ENCODE data around the gene OR10J4.
A peak's percentile ranks its signal among the peaks of the same experiment; 100 is the strongest.

OR10J4 gene

GRCh38 chr1:159431904-159432303, at the start of gene OR10J4:
OR10J4 (plus strand) TSS chr1:159432204.
- DNase-seq (ENCODE audit: low read depth), result no peak
- H3K4me3 ChIP-seq (ENCODE audit: low read depth, low read length), result no peak within 1 kb of the TSS
- no peak for TF ChIP-seq CTCF (IDR thresholded peaks at IDR 0.05; ENCODE audit: insufficient read depth, low read depth, low read length, missing control alignments)

DNA sequence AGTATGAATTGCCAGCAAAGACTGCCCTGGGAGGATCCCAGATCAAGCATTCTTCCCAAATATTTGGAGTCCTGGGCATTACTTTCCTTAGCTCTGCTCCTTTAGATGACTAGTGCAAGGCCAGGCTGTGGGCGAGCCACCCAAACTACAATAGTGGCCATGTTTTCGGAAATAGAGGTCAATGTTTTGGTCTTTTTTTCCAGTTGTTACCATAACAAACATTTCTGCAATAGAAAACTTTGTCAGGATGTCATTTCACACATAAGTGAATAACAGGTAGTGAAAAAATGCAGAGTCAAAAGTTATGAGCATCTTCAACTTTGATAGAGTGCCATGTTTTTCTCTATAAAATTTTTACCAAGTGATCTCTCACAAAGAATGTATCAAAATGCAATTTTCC, 25.2 kb upstream of the OR10J4 start:
- no peak for TF ChIP-seq CTCF (IDR thresholded peaks at IDR 0.05; ENCODE audit: insufficient read depth, low read depth, low read length, missing control alignments)

GRCh38 chr1:159408862-159409400, 23.1 kb upstream of the OR10J4 start:
- no peak for DNase-seq (ENCODE audit: low read depth)
- TF ChIP-seq CTCF (IDR thresholded peaks at IDR 0.05; ENCODE audit: insufficient read depth, low read depth, low read length, missing control alignments), result no peak
- H3K4me3 ChIP-seq (ENCODE audit: low read depth, low read length), result no peak overlapping the region

More for the DNA sequence above, 25.2 kb upstream of the OR10J4 start:
- no peak for DNase-seq (ENCODE audit: low read depth)
- H3K4me3 ChIP-seq (ENCODE audit: low read depth, low read length), result no peak overlapping the region

- peak; percentile 39 for TF ChIP-seq CTCF (IDR thresholded peaks at IDR 0.05; ENCODE audit: insufficient read depth, low read depth, low read length, missing control alignments)
- H3K4me3 ChIP-seq (ENCODE audit: low read depth, low read length), result no peak overlapping the region
- DNase-seq (ENCODE audit: low read depth), result no peak
These were observed 10.2 kb upstream of the OR10J4 start for GRCh38 chr1:159421821-159422220.

- DNase-seq (ENCODE audit: low read depth), result no peak
- no peak overlapping the region for H3K4me3 ChIP-seq (ENCODE audit: low read depth, low read length)
- TF ChIP-seq CTCF (IDR thresholded peaks at IDR 0.05; ENCODE audit: insufficient read depth, low read depth, low read length, missing control alignments), result no peak
These were observed 3.5 kb upstream of the OR10J4 start for GRCh38 chr1:159428536-159428935.

DNA sequence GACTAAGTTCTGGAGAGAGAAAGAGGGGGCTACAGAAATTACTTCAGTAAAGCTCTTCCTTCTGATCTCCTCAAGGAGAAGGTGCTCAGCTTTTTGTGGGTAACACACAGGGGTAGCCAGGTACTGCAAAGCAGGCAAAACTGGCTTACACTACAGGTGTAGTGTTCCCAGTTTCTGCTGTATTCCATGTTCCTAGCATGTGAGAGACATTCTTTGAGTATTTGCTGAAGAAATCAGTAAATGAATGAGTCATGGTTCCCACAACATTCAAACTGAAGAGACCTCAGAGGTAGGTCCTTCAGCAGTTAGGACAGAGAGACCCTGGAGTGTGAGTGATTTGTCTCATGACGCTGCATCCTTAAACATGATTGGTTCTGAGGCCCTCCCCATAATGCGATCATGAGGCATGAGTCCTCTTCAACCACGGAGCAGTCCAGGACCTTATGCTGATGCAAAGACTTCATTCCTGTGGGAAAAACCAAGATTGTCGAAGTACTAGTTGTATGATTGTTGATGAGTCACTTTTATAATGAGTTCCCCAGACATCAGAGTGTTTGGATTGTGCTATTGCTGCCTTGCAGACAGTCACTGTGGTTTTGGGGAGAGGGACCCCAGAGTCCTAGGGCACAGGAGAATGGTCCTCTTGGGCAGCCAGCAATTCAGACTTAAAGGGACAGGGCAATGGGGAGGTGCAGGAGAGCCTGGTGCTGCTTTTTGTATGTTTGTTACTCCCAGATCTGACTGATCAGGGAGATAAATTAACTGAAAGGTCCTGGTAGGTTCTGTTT, 2.7 kb upstream of the OR10J4 start:
- no peak for TF ChIP-seq CTCF (IDR thresholded peaks at IDR 0.05; ENCODE audit: insufficient read depth, low read depth, low read length, missing control alignments)
- no peak overlapping the region for H3K4me3 ChIP-seq (ENCODE audit: low read depth, low read length)
- no peak for DNase-seq (ENCODE audit: low read depth)
